Measurements from ENCODE around the gene UBAC2. TPM values are rescaled to one million over a fixed set of nuclear protein-coding genes. Genes with fewer than 3 reads are reported as not detected.

Gene UBAC2
- total and polyA plus RNA-seq, 4 donors: 32.9 to 42.3 (median 35.3) TPM

DNA sequence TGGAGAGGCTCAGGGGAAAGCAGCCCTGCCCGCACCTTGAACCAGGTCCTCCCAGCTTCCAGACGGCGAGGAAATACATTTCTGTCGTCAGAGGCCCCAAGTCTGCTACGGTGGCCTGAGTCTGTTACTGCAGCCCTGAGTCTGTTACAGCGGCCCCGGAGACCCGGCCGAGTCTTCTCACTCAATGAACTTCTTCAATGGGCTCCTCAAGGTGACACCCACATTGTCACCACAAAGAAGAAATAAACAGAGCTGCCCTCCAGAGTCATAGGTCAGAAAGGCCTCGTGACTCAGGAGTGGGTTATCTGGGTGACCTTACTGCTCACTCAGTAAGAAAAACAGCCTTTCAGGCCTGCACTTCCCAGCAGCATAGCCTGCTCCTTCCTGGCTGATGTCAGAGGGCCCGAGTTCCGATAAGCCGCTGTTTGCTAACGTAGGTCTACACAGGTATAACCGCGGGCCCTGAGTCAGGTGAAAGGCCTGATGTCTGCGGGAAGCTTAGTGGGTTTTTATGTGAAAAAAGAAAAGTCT is 233.7 kb downstream of the UBAC2 start:
- H3K27ac ChIP-seq (ENCODE audit: low read depth in 1 of 2, low read length in 2 of 2): no peak overlapping the region

DNA sequence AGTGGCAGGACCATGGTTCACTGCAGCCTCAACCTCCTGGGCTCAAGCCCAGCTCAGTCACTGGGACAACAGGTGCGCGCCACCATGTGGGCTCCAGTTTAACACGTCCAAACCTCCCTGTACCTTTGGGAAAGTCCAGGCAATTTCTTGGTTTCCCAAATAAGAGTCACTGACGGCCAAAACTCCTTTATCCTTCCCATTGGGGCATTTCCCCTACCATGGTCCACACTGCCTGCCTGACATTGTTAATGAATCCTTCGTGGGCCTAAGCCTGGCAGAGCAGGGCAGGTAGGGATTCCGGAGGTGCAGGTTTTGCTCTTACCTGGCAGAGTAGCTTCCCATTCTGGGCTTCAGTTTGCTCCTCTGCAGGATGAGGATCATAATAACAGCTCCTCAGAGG is 234.5 kb downstream of the UBAC2 start:
- WGBS: 97% methylated on average over 6 of the region's 6 CpGs
- Histone ChIP-seq H3K4me1 (ENCODE audit: control insufficient read depth in 4 of 4, insufficient read depth in 4 of 4, low read length in 3 of 4) (peaks cover 0 to 8% (median 2%) of the 10 kb centered on the region in 4 donors), H3K9ac (ENCODE audit: low read depth in 1 of 2, low read length in 2 of 2) (no peak overlapping the region), H3K27ac (ENCODE audit: low read depth in 1 of 2, low read length in 2 of 2) (no peak overlapping the region), H3K4me3 (ENCODE audit: low read depth in 1 of 3, low read length in 3 of 3) (no peak overlapping the region), H3K27me3 (ENCODE audit: control insufficient read depth in 4 of 4, insufficient read depth in 4 of 4, low read length in 3 of 4) (peaks cover 0 to 5% (median 0%) of the 10 kb centered on the region in 4 donors), H3K9me3 (ENCODE audit: control insufficient read depth in 4 of 4, low read length in 3 of 4) (no peaks in the 10 kb centered on the region), H3K36me3 (ENCODE audit: control insufficient read depth in 4 of 4, insufficient read depth in 3 of 4, low read depth in 1 of 4, low read length in 3 of 4) (no peaks in the 10 kb centered on the region)
- no peak for DNase-seq (ENCODE audit: low spot score)
- TF ChIP-seq YY1 (IDR thresholded peaks at IDR 0.05) (no peak), RAD21 (IDR thresholded peaks at IDR 0.05) (no peak), TAF1 (conservative IDR thresholded peaks at IDR 0.05) (no peak), EGR1 (IDR thresholded peaks at IDR 0.05; ENCODE audit: low read depth in 2 of 2) (no peak), SP1 (IDR thresholded peaks at IDR 0.05) (no peak), GABPA (IDR thresholded peaks at IDR 0.05 in 1 of 2, conservative IDR thresholded peaks at IDR 0.05 in 1 of 2) (no peak), JUND (IDR thresholded peaks at IDR 0.05) (no peak), RXRA (IDR thresholded peaks at IDR 0.05) (no peak), HNF4A (conservative IDR thresholded peaks at IDR 0.05) (no peak), FOXA2 (IDR thresholded peaks at IDR 0.05) (no peak), NR2F2 (IDR thresholded peaks at IDR 0.05) (no peak)
- TF ChIP-seq, protein P1, sequence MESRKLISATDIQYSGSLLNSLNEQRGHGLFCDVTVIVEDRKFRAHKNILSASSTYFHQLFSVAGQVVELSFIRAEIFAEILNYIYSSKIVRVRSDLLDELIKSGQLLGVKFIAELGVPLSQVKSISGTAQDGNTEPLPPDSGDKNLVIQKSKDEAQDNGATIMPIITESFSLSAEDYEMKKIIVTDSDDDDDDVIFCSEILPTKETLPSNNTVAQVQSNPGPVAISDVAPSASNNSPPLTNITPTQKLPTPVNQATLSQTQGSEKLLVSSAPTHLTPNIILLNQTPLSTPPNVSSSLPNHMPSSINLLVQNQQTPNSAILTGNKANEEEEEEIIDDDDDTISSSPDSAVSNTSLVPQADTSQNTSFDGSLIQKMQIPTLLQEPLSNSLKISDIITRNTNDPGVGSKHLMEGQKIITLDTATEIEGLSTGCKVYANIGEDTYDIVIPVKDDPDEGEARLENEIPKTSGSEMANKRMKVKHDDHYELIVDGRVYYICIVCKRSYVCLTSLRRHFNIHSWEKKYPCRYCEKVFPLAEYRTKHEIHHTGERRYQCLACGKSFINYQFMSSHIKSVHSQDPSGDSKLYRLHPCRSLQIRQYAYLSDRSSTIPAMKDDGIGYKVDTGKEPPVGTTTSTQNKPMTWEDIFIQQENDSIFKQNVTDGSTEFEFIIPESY (IDR thresholded peaks at IDR 0.05): no peak
- TF ChIP-seq, protein P2, sequence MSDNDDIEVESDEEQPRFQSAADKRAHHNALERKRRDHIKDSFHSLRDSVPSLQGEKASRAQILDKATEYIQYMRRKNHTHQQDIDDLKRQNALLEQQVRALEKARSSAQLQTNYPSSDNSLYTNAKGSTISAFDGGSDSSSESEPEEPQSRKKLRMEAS (IDR thresholded peaks at IDR 0.05): no peak
- TF ChIP-seq, protein P3, sequence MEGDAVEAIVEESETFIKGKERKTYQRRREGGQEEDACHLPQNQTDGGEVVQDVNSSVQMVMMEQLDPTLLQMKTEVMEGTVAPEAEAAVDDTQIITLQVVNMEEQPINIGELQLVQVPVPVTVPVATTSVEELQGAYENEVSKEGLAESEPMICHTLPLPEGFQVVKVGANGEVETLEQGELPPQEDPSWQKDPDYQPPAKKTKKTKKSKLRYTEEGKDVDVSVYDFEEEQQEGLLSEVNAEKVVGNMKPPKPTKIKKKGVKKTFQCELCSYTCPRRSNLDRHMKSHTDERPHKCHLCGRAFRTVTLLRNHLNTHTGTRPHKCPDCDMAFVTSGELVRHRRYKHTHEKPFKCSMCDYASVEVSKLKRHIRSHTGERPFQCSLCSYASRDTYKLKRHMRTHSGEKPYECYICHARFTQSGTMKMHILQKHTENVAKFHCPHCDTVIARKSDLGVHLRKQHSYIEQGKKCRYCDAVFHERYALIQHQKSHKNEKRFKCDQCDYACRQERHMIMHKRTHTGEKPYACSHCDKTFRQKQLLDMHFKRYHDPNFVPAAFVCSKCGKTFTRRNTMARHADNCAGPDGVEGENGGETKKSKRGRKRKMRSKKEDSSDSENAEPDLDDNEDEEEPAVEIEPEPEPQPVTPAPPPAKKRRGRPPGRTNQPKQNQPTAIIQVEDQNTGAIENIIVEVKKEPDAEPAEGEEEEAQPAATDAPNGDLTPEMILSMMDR (IDR thresholded peaks at IDR 0.05; ENCODE audit: low read depth, low read length, missing input control): no peak
- TF ChIP-seq, protein P4, sequence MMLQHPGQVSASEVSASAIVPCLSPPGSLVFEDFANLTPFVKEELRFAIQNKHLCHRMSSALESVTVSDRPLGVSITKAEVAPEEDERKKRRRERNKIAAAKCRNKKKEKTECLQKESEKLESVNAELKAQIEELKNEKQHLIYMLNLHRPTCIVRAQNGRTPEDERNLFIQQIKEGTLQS (IDR thresholded peaks at IDR 0.05): no peak
- TF ChIP-seq, protein P5, sequence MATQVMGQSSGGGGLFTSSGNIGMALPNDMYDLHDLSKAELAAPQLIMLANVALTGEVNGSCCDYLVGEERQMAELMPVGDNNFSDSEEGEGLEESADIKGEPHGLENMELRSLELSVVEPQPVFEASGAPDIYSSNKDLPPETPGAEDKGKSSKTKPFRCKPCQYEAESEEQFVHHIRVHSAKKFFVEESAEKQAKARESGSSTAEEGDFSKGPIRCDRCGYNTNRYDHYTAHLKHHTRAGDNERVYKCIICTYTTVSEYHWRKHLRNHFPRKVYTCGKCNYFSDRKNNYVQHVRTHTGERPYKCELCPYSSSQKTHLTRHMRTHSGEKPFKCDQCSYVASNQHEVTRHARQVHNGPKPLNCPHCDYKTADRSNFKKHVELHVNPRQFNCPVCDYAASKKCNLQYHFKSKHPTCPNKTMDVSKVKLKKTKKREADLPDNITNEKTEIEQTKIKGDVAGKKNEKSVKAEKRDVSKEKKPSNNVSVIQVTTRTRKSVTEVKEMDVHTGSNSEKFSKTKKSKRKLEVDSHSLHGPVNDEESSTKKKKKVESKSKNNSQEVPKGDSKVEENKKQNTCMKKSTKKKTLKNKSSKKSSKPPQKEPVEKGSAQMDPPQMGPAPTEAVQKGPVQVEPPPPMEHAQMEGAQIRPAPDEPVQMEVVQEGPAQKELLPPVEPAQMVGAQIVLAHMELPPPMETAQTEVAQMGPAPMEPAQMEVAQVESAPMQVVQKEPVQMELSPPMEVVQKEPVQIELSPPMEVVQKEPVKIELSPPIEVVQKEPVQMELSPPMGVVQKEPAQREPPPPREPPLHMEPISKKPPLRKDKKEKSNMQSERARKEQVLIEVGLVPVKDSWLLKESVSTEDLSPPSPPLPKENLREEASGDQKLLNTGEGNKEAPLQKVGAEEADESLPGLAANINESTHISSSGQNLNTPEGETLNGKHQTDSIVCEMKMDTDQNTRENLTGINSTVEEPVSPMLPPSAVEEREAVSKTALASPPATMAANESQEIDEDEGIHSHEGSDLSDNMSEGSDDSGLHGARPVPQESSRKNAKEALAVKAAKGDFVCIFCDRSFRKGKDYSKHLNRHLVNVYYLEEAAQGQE (IDR thresholded peaks at IDR 0.05): no peak

More for the DNA sequence above, 233.7 kb downstream of the UBAC2 start:
- Histone ChIP-seq H3K9me3 (ENCODE audit: control insufficient read depth in 4 of 4, low read length in 3 of 4) (no peaks in the 10 kb centered on the region), H3K4me1 (ENCODE audit: control insufficient read depth in 4 of 4, insufficient read depth in 4 of 4, low read length in 3 of 4) (peaks cover 0 to 8% (median 2%) of the 10 kb centered on the region in 4 donors), H3K4me3 (ENCODE audit: low read depth in 1 of 3, low read length in 3 of 3) (no peak overlapping the region), H3K27me3 (ENCODE audit: control insufficient read depth in 4 of 4, insufficient read depth in 4 of 4, low read length in 3 of 4) (peaks cover 0 to 5% (median 0%) of the 10 kb centered on the region in 4 donors), H3K9ac (ENCODE audit: low read depth in 1 of 2, low read length in 2 of 2) (no peak overlapping the region), H3K36me3 (ENCODE audit: control insufficient read depth in 4 of 4, insufficient read depth in 3 of 4, low read depth in 1 of 4, low read length in 3 of 4) (no peaks in the 10 kb centered on the region)
- WGBS: 74% methylated on average over 17 of the region's 17 CpGs
- no peak for DNase-seq (ENCODE audit: low spot score)
- TF ChIP-seq TAF1 (conservative IDR thresholded peaks at IDR 0.05) (no peak), NR2F2 (IDR thresholded peaks at IDR 0.05) (peak; percentile 74)
